HepG2 (cell line): ENCODE measurements around the gene ACOT13. TPM values are rescaled to one million over a fixed set of nuclear protein-coding genes. Genes with fewer than 3 reads are reported as not detected.
A peak's percentile ranks its signal among the peaks of the same experiment; 100 is the strongest.

ENCODE experiments used
- CREBL2 ChIP-seq: sonication (generic); formaldehyde crosslinking; IDR thresholded peaks from 2 replicates; pipeline ENCODE4 v1.8.1; 2023; ENCODE audit warnings: missing genetic modification reagents, mild to moderate bottlenecking, borderline replicate concordance
- CREM ChIP-seq, 2 experiments: sonication (generic) in 1 of 2; formaldehyde crosslinking in 1 of 2; IDR thresholded peaks; 2 replicates each; pipeline versions ENCODE4 v1.4.0 to v1.6.1; 2016 to 2020; ENCODE audit warnings: antibody characterized with exemption in 1 of 2, mild to moderate bottlenecking in 1 of 2, missing genetic modification reagents in 1 of 2
- ELK4 ChIP-seq: sonication (generic); formaldehyde crosslinking; IDR thresholded peaks from 2 replicates; pipeline ENCODE4 v1.9.0; 2021; ENCODE audit warnings: missing genetic modification reagents, borderline replicate concordance
- HES4 ChIP-seq: sonication (generic); formaldehyde crosslinking; IDR thresholded peaks from 2 replicates; pipeline ENCODE4 v1.9.0; 2021; ENCODE audit warnings: mild to moderate bottlenecking, missing genetic modification reagents, borderline replicate concordance
- HNF4G ChIP-seq, 2 experiments: sonication (generic) in 1 of 2; formaldehyde crosslinking in 1 of 2; IDR thresholded peaks; 2 replicates each; pipeline versions ENCODE4 v1.4.0 to v1.6.1; 2011 to 2020; ENCODE audit warnings: borderline replicate concordance in 2 of 2, low read depth in 2 of 2, mild to moderate bottlenecking in 2 of 2, low read length in 1 of 2, missing genetic modification reagents in 1 of 2, moderate library complexity in 1 of 2
- HOXA5 ChIP-seq: sonication (generic); formaldehyde crosslinking; IDR thresholded peaks from 2 replicates; pipeline ENCODE4 v1.4.0; 2020; ENCODE audit warnings: missing genetic modification reagents
- KDM4B ChIP-seq: sonication (generic); formaldehyde crosslinking; IDR thresholded peaks from 2 replicates; pipeline ENCODE4 v1.4.0; 2020; ENCODE audit warnings: missing genetic modification reagents
- NFE2L2 ChIP-seq: fragments of 150-350 bp; IDR thresholded peaks from 2 replicates; pipeline ENCODE4 v1.6.1; 2014; ENCODE audit warnings: low read length
- PHF5A ChIP-seq: IDR thresholded peaks from one replicate; pipeline ENCODE4 v1.6.1; 2018; ENCODE audit warnings: low read depth, missing genetic modification reagents; ENCODE audit not compliant: unreplicated experiment
- RBFOX2 ChIP-seq: fragments of 200-400 bp; formaldehyde crosslinking; IDR thresholded peaks from 2 replicates; pipeline ENCODE4 v1.6.1; 2017; ENCODE audit warnings: low read depth, mild to moderate bottlenecking, low read length
- RFX5 ChIP-seq: IDR thresholded peaks from 2 replicates; pipeline ENCODE4 v1.6.1; 2011; ENCODE audit warnings: low read depth, low read length, improper control_type of control experiment
- SP4 ChIP-seq: sonication (generic); formaldehyde crosslinking; IDR thresholded peaks from 2 replicates; pipeline ENCODE4 v1.8.1; 2023; ENCODE audit warnings: mild to moderate bottlenecking, missing genetic modification reagents
- STAT5B ChIP-seq: sonication (generic); formaldehyde crosslinking; IDR thresholded peaks from 2 replicates; pipeline ENCODE4 v1.4.0; 2020; ENCODE audit warnings: missing genetic modification reagents
- ZBTB2 ChIP-seq: sonication (generic); formaldehyde crosslinking; IDR thresholded peaks from 2 replicates; pipeline ENCODE4 v1.8.0; 2022; ENCODE audit warnings: low read depth, missing genetic modification reagents
- ZBTB46 ChIP-seq: sonication (generic); formaldehyde crosslinking; IDR thresholded peaks from 2 replicates; pipeline ENCODE4 v1.4.0; 2020; ENCODE audit warnings: mild to moderate bottlenecking, missing genetic modification reagents, borderline replicate concordance
- ZMYM3 ChIP-seq: sonication (generic); formaldehyde crosslinking; IDR thresholded peaks from 2 replicates; pipeline ENCODE4 v1.5.1; 2020; ENCODE audit warnings: mild to moderate bottlenecking, missing genetic modification reagents
- ZNF484 ChIP-seq: sonication (generic); formaldehyde crosslinking; IDR thresholded peaks from 2 replicates; pipeline ENCODE4 v1.5.1; 2020; ENCODE audit warnings: mild to moderate bottlenecking, low read depth, missing genetic modification reagents, borderline replicate concordance
- ZNF672 ChIP-seq: sonication (generic); formaldehyde crosslinking; IDR thresholded peaks from 2 replicates; pipeline ENCODE4 v1.8.1; 2022; ENCODE audit warnings: missing genetic modification reagents
- ZNF800 ChIP-seq: sonication (generic); formaldehyde crosslinking; IDR thresholded peaks from 2 replicates; pipeline ENCODE4 v1.4.0; 2020; ENCODE audit warnings: missing genetic modification reagents
- ZSCAN12 ChIP-seq: sonication (generic); formaldehyde crosslinking; IDR thresholded peaks from 2 replicates; pipeline ENCODE4 v1.9.0; 2021; ENCODE audit warnings: mild to moderate bottlenecking, missing genetic modification reagents
- ZSCAN22 ChIP-seq: sonication (generic); formaldehyde crosslinking; IDR thresholded peaks from 2 replicates; pipeline ENCODE4 v1.4.0; 2020; ENCODE audit warnings: mild to moderate bottlenecking, missing genetic modification reagents
- ZZZ3 ChIP-seq: sonication (generic); formaldehyde crosslinking; IDR thresholded peaks from 2 replicates; pipeline ENCODE4 v1.4.0; 2020; ENCODE audit warnings: missing genetic modification reagents, mild to moderate bottlenecking, borderline replicate concordance
- polyA plus RNA-seq, 8 experiments: library from polyadenylated mRNA; depleted of rRNA in 3 of 8; stranded (reverse) in 7 of 8; unstranded in 1 of 8; fragments of >200 nt; fragmentation: Illumina TruSeq in 4 of 8; extraction: Trizol in 4 of 8; gene quantifications; 2 replicates each; pipeline versions ENCODE4 v1.2.1 to v1.2.3, GENCODE V29; 2011 to 2016; ENCODE audit warnings: low read depth in 4 of 8, missing spikeins in 1 of 8, mixed read lengths in 1 of 8; ENCODE audit not compliant: insufficient read depth in 1 of 8
- total RNA-seq, 5 experiments: library from RNA; depleted of rRNA; stranded (reverse); fragments of >200 nt; fragmentation: Illumina TruSeq; extraction: Trizol; gene quantifications; 2 replicates each; pipeline ENCODE4 v1.2.3, GENCODE V29; 2016; ENCODE audit warnings: low read depth in 1 of 5

The ACOT13 gene
- total and polyA plus RNA-seq, 2 of the 13 experiments (the other 11 are each of a cell fraction or from before 2014, with no cell fraction given): 31.5 to 45.1 TPM

GRCh38 chr6:24721461-24722215 lies 54.8 kb downstream of the ACOT13 start (continued):
- TF ChIP-seq HES4 (CRISPR knock-in tag) (no peak), SP4 (CRISPR knock-in tag) (peak; percentile 66), CREM (IDR thresholded peaks at IDR 0.05) (no peak; the same call in 1 of the 2 replicates), CREM (CRISPR knock-in tag; IDR thresholded peaks at IDR 0.05) (no peak), ZBTB2 (0 out of 2 replicates have a peak, but pooled peaks have one; percentile 24), HOXA5 (CRISPR knock-in tag) (no peak; the same call in 1 of the 2 replicates), PHF5A (CRISPR knock-in tag) (peak; percentile 3), RBFOX2 (peak; percentile 79), ZMYM3 (CRISPR knock-in tag) (peak; percentile 18; the same call in 1 of the 2 replicates), ZNF672 (CRISPR knock-in tag) (no peak), ZNF800 (CRISPR knock-in tag) (no peak), NFE2L2 (no peak), ZZZ3 (CRISPR knock-in tag) (peak; percentile 52; the same call in 1 of the 2 replicates), ZBTB46 (CRISPR knock-in tag) (no peak), ELK4 (CRISPR knock-in tag) (no peak), RFX5 (no peak), ZSCAN12 (CRISPR knock-in tag) (no peak), ZNF484 (no peak), STAT5B (no peak), HNF4G (IDR thresholded peaks at IDR 0.05; ENCODE audit: borderline replicate concordance, low read depth, low read length) (peak; percentile 41; the same call in 1 of the 2 replicates), HNF4G (CRISPR knock-in tag; IDR thresholded peaks at IDR 0.05; ENCODE audit: borderline replicate concordance, low read depth) (peak; percentile 64; the same call in 1 of the 2 replicates), CREBL2 (CRISPR knock-in tag) (peak; percentile 69; the same call in 1 of the 2 replicates), KDM4B (CRISPR knock-in tag) (no peak), ZSCAN22 (no peak)
